8988T (cell line): ENCODE measurements around the gene UMPS.

Source experiments
- DNase-seq: peaks from one replicate; pipeline ENCODE4 v3.0.0; 2011

UMPS gene

GRCh38 chr3:124765197-124765840 is 35.1 kb downstream of the UMPS start:
- no peak for DNase-seq

GRCh38 chr3:124766113-124767095 is 36.2 kb downstream of the UMPS start:
- DNase-seq = no peak

- no peak for DNase-seq
Measured at GRCh38 chr3:124767264-124767663, 37.0 kb downstream of the UMPS start.

GRCh38 chr3:124767691-124768090 is 37.4 kb downstream of the UMPS start:
- DNase-seq = no peak

- peak; percentile 77 for DNase-seq
Measured at GRCh38 chr3:124768812-124769211, 38.6 kb downstream of the UMPS start.

GRCh38 chr3:124769462-124769861 is 39.2 kb downstream of the UMPS start:
- no peak for DNase-seq

GRCh38 chr3:124770336-124771082 is 40.3 kb downstream of the UMPS start:
- DNase-seq = no peak

- no peak for DNase-seq
Measured at GRCh38 chr3:124771083-124771445, 40.8 kb downstream of the UMPS start.

- no peak for DNase-seq
Measured at GRCh38 chr3:124772081-124772831, 42.0 kb downstream of the UMPS start.

GRCh38 chr3:124773351-124774326 is 43.4 kb downstream of the UMPS start:
- DNase-seq = no peak

- peak; percentile 80 for DNase-seq
Measured at GRCh38 chr3:124774327-124774718, 44.1 kb downstream of the UMPS start.

GRCh38 chr3:124774841-124775402 is 44.7 kb downstream of the UMPS start:
- no peak for DNase-seq

GRCh38 chr3:124775877-124776276 is 45.6 kb downstream of the UMPS start:
- no peak for DNase-seq

- DNase-seq = no peak
Measured at GRCh38 chr3:124776856-124777255, 46.6 kb downstream of the UMPS start.

- no peak for DNase-seq
Measured at GRCh38 chr3:124777762-124778470, 47.7 kb downstream of the UMPS start.

- no peak for DNase-seq
Measured at GRCh38 chr3:124779116-124779515, 48.9 kb downstream of the UMPS start.

GRCh38 chr3:124779751-124780191 is 49.5 kb downstream of the UMPS start:
- no peak for DNase-seq

GRCh38 chr3:124780356-124780755 is 50.1 kb downstream of the UMPS start:
- DNase-seq = no peak

GRCh38 chr3:124780761-124781475 is 50.7 kb downstream of the UMPS start:
- DNase-seq = no peak
